ENCODE results near the gene HELZ. TPM values are rescaled to one million over a fixed set of nuclear protein-coding genes. Genes with fewer than 3 reads are reported as not detected.

Gene HELZ
- total RNA-seq, 1 donor from 2014 or later = 44.9 TPM

- H3K9me3 ChIP-seq (ENCODE audit: low read depth) = no peaks in the 10 kb centered on the region
- H3K4me1 ChIP-seq = peaks cover 5% of the 10 kb centered on the region
- Mint-ChIP-seq H3K36me3 (peaks cover 21% of the 10 kb centered on the region), H3K4me1 (no peaks in the 10 kb centered on the region), H3K9me3 (no peaks in the 10 kb centered on the region), H3K27ac (no peak overlapping the region), H3K27me3 (ENCODE audit: insufficient read depth, low read depth) (no peaks in the 10 kb centered on the region), H3K4me3 (no peak overlapping the region)
- no peak for DNase-seq (ENCODE audit: low spot score)
- H3K4me3 ChIP-seq = no peak overlapping the region
- H3K27ac ChIP-seq = no peak overlapping the region
- H2AFZ ChIP-seq (replicated peaks) = no peak overlapping the region
- no peaks in the 10 kb centered on the region for H3F3A ChIP-seq (ENCODE audit: low read depth)
- no peaks in the 10 kb centered on the region for H3K79me2 ChIP-seq (ENCODE audit: low read depth)
- H3K4me2 ChIP-seq = no peak overlapping the region
- H3K9ac ChIP-seq = no peak overlapping the region
- no peaks in the 10 kb centered on the region for H3K36me3 ChIP-seq
- no peaks in the 10 kb centered on the region for H3K27me3 ChIP-seq
- H4K20me1 ChIP-seq (ENCODE audit: low read depth) = no peaks in the 10 kb centered on the region
- TF ChIP-seq EZH2 (IDR thresholded peaks at IDR 0.05) (no peak), CTCF (IDR thresholded peaks at IDR 0.05) (no peak), EZH2phosphoT487 (IDR thresholded peaks at IDR 0.05) (no peak)
Observed at GRCh38 chr17:67027031-67027628, 217.9 kb downstream of the HELZ start.

DNA sequence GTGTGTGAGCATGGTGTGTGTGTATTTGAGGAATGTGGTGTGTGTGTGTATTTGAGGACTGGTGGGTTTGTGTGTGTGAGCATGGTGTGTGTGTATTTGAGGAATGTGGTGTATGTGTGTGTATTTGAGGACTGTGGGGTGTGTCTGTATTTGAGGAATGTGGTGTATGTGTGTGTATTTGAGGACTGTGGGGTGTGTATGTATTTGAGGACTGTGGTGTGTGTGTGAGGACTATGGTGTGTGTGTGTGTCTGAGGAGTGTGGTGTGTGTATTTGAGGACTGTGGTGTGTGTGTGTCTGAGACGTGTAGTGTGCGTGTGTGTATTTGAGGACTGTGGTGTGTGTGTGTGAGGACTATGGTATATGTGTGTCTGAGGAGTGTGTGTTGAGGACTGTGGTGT lies 218.7 kb downstream of the HELZ start:
- H3K4me3 Mint-ChIP-seq = no peak overlapping the region
- Histone ChIP-seq H3K79me2 (ENCODE audit: low read depth) (no peaks in the 10 kb centered on the region), H3K27me3 (no peaks in the 10 kb centered on the region), H3K9me3 (ENCODE audit: low read depth) (no peaks in the 10 kb centered on the region), H2AFZ (replicated peaks) (no peak overlapping the region), H3K4me3 (no peak overlapping the region), H4K20me1 (ENCODE audit: low read depth) (no peaks in the 10 kb centered on the region), H3K27ac (no peak overlapping the region), H3K36me3 (no peaks in the 10 kb centered on the region), H3K4me1 (peaks cover 5% of the 10 kb centered on the region), H3K9ac (no peak overlapping the region), H3F3A (ENCODE audit: low read depth) (no peaks in the 10 kb centered on the region), H3K4me2 (no peak overlapping the region)
- TF ChIP-seq EZH2 (IDR thresholded peaks at IDR 0.05) (no peak), EZH2phosphoT487 (IDR thresholded peaks at IDR 0.05) (no peak), CTCF (IDR thresholded peaks at IDR 0.05) (no peak)
- H3K36me3 Mint-ChIP-seq = peaks cover 18% of the 10 kb centered on the region
- H3K4me1 Mint-ChIP-seq = no peaks in the 10 kb centered on the region
- DNase-seq (ENCODE audit: low spot score) = no peak
- H3K27me3 Mint-ChIP-seq (ENCODE audit: insufficient read depth, low read depth) = no peaks in the 10 kb centered on the region
- H3K27ac Mint-ChIP-seq = no peak overlapping the region
- no peaks in the 10 kb centered on the region for H3K9me3 Mint-ChIP-seq

- Histone ChIP-seq H3K9ac (no peak overlapping the region), H3K4me1 (no peaks in the 10 kb centered on the region), H2AFZ (replicated peaks) (no peak overlapping the region), H4K20me1 (ENCODE audit: low read depth) (no peaks in the 10 kb centered on the region), H3K4me2 (no peak overlapping the region), H3K79me2 (ENCODE audit: low read depth) (no peaks in the 10 kb centered on the region), H3F3A (ENCODE audit: low read depth) (no peaks in the 10 kb centered on the region), H3K4me3 (no peak overlapping the region), H3K9me3 (ENCODE audit: low read depth) (no peaks in the 10 kb centered on the region), H3K27me3 (no peaks in the 10 kb centered on the region), H3K27ac (no peak overlapping the region), H3K36me3 (no peaks in the 10 kb centered on the region)
- Mint-ChIP-seq H3K4me1 (no peaks in the 10 kb centered on the region), H3K36me3 (peaks cover 20% of the 10 kb centered on the region), H3K27me3 (ENCODE audit: insufficient read depth, low read depth) (no peaks in the 10 kb centered on the region), H3K27ac (no peak overlapping the region), H3K4me3 (no peak overlapping the region), H3K9me3 (no peaks in the 10 kb centered on the region)
- DNase-seq (ENCODE audit: low spot score) = no peak
- TF ChIP-seq CTCF (IDR thresholded peaks at IDR 0.05) (no peak), EZH2 (IDR thresholded peaks at IDR 0.05) (no peak)
Observed at GRCh38 chr17:67025216-67025792, 219.7 kb downstream of the HELZ start.
